ENCODE measurements around the gene BATF.

The BATF gene

DNA sequence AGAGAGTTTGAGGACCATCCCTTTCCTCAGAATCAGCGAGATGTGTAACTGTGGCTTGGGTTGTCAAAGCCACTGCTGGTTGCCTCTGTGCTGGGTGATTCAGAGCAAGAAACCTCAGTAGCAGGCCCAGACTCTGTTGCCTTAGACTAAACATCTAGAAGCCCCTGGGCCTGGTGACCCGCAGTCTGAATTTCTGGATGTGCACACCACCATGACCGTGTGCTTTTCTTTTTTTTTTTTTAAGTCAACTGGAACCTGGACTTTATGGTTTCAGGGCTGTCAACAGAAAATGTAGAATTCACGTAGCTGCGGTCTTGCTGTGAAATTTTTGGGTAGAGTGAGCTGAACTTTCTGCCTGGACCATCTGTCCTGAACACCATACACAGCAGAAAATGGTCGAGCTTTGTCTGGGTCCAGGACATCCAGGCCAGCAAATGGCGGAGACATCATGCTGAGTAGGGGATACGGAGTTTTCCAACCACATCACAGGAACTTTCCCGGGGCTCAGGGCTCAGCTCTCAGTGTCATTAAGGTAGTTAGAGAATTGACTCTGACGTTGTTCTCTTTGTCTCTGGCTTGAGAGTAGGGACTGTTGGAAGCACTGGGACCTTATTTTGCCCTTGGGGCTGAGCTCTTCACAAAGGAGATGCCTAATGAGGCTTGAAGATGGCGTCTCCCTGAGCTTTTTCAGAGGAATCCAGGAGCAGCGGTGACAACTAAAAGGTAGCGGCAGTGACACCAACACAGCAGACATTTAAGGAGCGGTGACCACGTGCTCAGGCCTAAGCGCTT is 23.0 kb upstream of the BATF start:
- TF ChIP-seq, protein P1, sequence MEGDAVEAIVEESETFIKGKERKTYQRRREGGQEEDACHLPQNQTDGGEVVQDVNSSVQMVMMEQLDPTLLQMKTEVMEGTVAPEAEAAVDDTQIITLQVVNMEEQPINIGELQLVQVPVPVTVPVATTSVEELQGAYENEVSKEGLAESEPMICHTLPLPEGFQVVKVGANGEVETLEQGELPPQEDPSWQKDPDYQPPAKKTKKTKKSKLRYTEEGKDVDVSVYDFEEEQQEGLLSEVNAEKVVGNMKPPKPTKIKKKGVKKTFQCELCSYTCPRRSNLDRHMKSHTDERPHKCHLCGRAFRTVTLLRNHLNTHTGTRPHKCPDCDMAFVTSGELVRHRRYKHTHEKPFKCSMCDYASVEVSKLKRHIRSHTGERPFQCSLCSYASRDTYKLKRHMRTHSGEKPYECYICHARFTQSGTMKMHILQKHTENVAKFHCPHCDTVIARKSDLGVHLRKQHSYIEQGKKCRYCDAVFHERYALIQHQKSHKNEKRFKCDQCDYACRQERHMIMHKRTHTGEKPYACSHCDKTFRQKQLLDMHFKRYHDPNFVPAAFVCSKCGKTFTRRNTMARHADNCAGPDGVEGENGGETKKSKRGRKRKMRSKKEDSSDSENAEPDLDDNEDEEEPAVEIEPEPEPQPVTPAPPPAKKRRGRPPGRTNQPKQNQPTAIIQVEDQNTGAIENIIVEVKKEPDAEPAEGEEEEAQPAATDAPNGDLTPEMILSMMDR (IDR thresholded peaks at IDR 0.05; ENCODE audit: low read length, missing control alignments) = no peak
- no peak for DNase-seq (ENCODE audit: low read depth)
- H3K4me3 ChIP-seq (replicated peaks; ENCODE audit: low read depth, low read length) = no peak overlapping the region

DNA sequence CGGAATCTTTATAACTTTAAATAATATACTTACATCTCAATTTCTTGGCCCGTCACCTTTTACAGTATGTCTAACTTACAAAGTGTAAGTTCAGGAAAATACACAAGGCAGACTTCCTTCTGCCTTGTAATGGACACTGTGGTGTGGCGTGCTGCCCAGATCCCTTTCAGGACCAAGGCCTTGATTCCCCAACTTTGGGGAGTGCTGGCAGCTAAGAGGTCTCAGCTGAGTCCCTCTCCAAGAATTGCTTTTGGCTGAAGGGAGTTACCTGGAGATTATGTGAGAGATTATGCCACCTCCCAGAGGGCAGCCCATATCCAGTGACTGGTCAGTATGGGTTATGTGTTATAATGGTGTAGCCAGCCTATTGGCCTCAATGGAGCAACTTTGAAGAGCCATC is 21.2 kb upstream of the BATF start:
- TF ChIP-seq, protein P1 (IDR thresholded peaks at IDR 0.05; ENCODE audit: low read length, missing control alignments) = no peak
- H3K4me3 ChIP-seq (replicated peaks; ENCODE audit: low read depth, low read length) = no peak overlapping the region
- DNase-seq (ENCODE audit: low read depth) = no peak

DNA sequence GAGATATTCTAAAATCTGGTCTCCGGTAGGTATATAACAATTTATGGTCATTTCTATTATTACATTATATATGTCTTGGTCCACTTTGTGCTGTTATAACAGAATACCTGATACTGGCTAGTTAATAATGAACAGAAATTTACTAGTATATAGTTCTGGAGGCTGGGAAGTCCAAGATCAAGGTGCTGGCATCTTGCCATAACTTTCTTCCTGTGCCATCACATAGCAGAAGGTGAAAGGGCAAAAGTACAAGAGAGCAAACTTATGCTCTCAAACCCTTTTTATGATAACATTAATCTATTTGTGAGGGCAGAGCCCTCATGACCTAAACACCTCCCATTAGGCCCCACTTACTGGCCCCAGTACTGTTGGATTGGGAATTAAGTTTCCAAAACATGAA is 17.9 kb upstream of the BATF start:
- TF ChIP-seq, protein P1 (IDR thresholded peaks at IDR 0.05; ENCODE audit: low read length, missing control alignments) = no peak
- no peak overlapping the region for H3K4me3 ChIP-seq (replicated peaks; ENCODE audit: low read depth, low read length)
- DNase-seq (ENCODE audit: low read depth) = no peak

DNA sequence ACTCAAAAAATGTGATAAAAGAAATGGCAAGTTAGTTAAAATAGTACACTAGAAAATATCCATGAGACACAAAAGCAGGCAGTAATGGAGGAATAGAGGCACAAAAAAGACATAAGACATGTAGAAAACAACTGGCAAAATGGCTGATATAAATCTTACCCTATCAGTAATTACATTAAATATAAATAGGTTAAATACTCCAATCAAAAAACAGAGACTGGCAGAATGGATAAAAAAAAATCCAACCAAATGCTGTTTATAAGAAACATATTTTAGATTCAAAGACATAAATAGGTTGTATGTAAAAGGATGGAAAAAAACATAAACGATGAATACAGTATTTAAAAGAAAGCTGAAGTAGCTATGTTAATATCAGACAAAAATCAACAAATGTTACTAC is 15.3 kb upstream of the BATF start:
- TF ChIP-seq, protein P1 (IDR thresholded peaks at IDR 0.05; ENCODE audit: low read length, missing control alignments) = no peak
- DNase-seq (ENCODE audit: low read depth) = no peak
- no peak overlapping the region for H3K4me3 ChIP-seq (replicated peaks; ENCODE audit: low read depth, low read length)

DNA sequence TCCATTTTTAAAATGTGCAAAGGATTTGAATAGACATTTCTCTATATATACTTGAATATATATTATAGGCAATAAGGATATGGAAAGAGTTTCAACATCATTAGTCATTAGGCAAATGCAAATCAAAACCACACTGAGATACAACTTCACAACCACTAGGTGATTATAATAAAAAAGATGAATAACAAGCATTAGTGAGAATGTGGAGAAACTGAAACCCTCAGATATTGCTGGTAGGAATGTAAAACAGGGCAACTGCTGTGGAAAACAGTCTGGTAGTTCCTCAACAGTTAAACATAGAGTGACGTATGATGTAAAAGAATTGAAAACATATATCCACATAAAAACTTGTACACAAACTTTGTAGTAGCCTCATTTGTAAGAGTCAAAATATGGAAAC is 11.7 kb upstream of the BATF start:
- no peak overlapping the region for H3K4me3 ChIP-seq (replicated peaks; ENCODE audit: low read depth, low read length)
- TF ChIP-seq, protein P1 (IDR thresholded peaks at IDR 0.05; ENCODE audit: low read length, missing control alignments) = no peak
- no peak for DNase-seq (ENCODE audit: low read depth)

GRCh38 chr14:75511201-75511600 is 11.1 kb upstream of the BATF start:
- no peak overlapping the region for H3K4me3 ChIP-seq (replicated peaks; ENCODE audit: low read depth, low read length)
- TF ChIP-seq, protein P1 (IDR thresholded peaks at IDR 0.05; ENCODE audit: low read length, missing control alignments) = no peak
- DNase-seq (ENCODE audit: low read depth) = no peak
